ENCODE data around the gene TMEM33.

TMEM33 gene

DNA sequence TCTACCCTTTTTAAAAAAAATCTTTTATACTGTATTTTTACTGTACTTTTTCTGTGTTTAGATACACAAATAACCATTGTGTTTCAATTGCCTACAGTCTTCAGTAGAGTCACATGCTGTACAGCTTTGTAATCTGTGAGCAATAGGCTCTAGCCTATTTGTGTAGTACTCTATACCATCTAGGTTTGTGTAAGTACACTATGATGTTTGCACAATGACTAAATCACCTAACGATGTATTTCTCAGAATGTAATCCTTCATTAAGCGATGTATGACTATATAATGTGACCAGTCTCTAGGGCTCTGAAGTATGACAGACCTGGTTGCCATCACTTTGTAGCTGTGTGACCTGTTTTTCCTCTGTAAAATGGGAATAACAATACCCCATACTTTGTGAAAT lies 32.2 kb downstream of the TMEM33 start:
- Histone ChIP-seq H2BK5ac (ENCODE audit: low read length) (no peak overlapping the region), H4K5ac (ENCODE audit: low read length) (no peak overlapping the region), H3K27ac (ENCODE audit: low read depth, low read length) (no peak overlapping the region), H3K4me2 (ENCODE audit: low read length) (no peak overlapping the region), H4K8ac (ENCODE audit: low read depth, low read length) (no peak overlapping the region), H3K79me1 (ENCODE audit: low read length) (no peaks in the 10 kb centered on the region), H3K27me3 (ENCODE audit: insufficient read depth, low read length, poor library complexity) (no peaks in the 10 kb centered on the region), H3K9ac (ENCODE audit: low read length) (no peak overlapping the region), H3K4me1 (ENCODE audit: control insufficient read depth, low read depth, low read length) (no peaks in the 10 kb centered on the region), H3K18ac (ENCODE audit: low read length) (no peak overlapping the region), H3K4ac (ENCODE audit: low read depth, low read length) (no peak overlapping the region), H2AK5ac (ENCODE audit: low read length) (no peak overlapping the region), H2BK120ac (ENCODE audit: low read depth, low read length) (no peak overlapping the region), H3K4me3 (ENCODE audit: low read length) (no peak overlapping the region), H3K79me2 (ENCODE audit: control insufficient read depth, insufficient read depth, low read length) (no peaks in the 10 kb centered on the region), H3K36me3 (ENCODE audit: control insufficient read depth, insufficient read depth, low read length) (no peaks in the 10 kb centered on the region), H2BK15ac (replicated peaks; ENCODE audit: low read depth) (no peak overlapping the region), H3K56ac (ENCODE audit: low read length) (no peak overlapping the region), H3K23ac (ENCODE audit: low read length) (no peak overlapping the region)
- WGBS (ENCODE audit: extremely low coverage, insufficient coverage, low lambda C conversion rate), result no CpG with 5 or more reads among the region's 2 CpGs
- no peak for DNase-seq

DNA sequence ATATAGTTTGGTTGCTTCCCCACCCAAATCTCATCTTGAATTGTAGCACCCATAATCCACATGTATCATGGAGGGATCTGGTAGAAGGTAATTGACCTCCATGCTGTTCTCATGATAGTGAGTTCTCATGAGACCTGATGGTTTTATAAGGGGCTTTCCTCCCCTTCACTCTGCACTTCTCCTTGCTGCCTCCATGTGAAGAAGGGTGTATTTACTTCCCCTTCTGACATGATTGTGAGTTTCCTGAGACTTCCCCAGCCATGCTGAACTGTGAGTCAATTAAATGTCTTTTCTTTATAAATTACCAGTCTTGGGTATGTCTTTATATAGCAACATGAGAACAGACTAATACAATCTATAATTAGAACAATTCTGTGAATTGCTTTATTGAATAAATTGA lies 34.4 kb downstream of the TMEM33 start:
- Histone ChIP-seq H3K27ac (ENCODE audit: low read depth, low read length) (no peak overlapping the region), H3K23ac (ENCODE audit: low read length) (no peak overlapping the region), H2BK5ac (ENCODE audit: low read length) (no peak overlapping the region), H4K8ac (ENCODE audit: low read depth, low read length) (no peak overlapping the region), H3K27me3 (ENCODE audit: insufficient read depth, low read length, poor library complexity) (no peaks in the 10 kb centered on the region), H3K4me1 (ENCODE audit: control insufficient read depth, low read depth, low read length) (no peaks in the 10 kb centered on the region), H2BK15ac (replicated peaks; ENCODE audit: low read depth) (no peak overlapping the region), H2BK120ac (ENCODE audit: low read depth, low read length) (no peak overlapping the region), H3K4me2 (ENCODE audit: low read length) (no peak overlapping the region), H3K4ac (ENCODE audit: low read depth, low read length) (no peak overlapping the region), H3K36me3 (ENCODE audit: control insufficient read depth, insufficient read depth, low read length) (no peaks in the 10 kb centered on the region), H4K5ac (ENCODE audit: low read length) (no peak overlapping the region), H3K79me1 (ENCODE audit: low read length) (no peaks in the 10 kb centered on the region), H3K56ac (ENCODE audit: low read length) (no peak overlapping the region), H3K9ac (ENCODE audit: low read length) (no peak overlapping the region), H3K4me3 (ENCODE audit: low read length) (no peak overlapping the region), H3K79me2 (ENCODE audit: control insufficient read depth, insufficient read depth, low read length) (no peaks in the 10 kb centered on the region), H2AK5ac (ENCODE audit: low read length) (no peak overlapping the region), H3K18ac (ENCODE audit: low read length) (no peak overlapping the region)
- DNase-seq, result no peak

DNA sequence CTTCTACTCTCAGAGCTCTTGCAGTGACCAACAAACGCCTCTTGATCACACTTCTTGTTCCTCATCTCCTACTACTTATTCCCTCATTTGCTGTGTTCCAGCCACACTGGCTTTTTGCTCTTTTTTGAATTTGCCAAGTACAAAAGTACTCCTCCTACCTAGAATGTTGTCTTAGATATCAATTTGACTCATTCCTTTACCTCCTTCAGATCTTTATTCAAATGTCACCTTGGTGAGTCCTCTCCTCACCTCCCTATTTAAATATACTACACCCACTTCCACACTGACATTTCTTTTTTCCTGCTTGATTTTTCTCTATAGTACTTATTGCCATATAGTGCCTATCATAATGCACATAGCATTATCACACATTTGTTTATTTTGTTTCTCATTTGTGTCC lies 40.1 kb downstream of the TMEM33 start:
- Histone ChIP-seq H3K4ac (ENCODE audit: low read depth, low read length) (no peak overlapping the region), H3K36me3 (ENCODE audit: control insufficient read depth, insufficient read depth, low read length) (no peaks in the 10 kb centered on the region), H3K56ac (ENCODE audit: low read length) (no peak overlapping the region), H2BK15ac (replicated peaks; ENCODE audit: low read depth) (no peak overlapping the region), H3K9ac (ENCODE audit: low read length) (no peak overlapping the region), H3K23ac (ENCODE audit: low read length) (no peak overlapping the region), H3K79me2 (ENCODE audit: control insufficient read depth, insufficient read depth, low read length) (no peaks in the 10 kb centered on the region), H3K4me1 (ENCODE audit: control insufficient read depth, low read depth, low read length) (no peaks in the 10 kb centered on the region), H2AK5ac (ENCODE audit: low read length) (no peak overlapping the region), H3K18ac (ENCODE audit: low read length) (no peak overlapping the region), H3K4me3 (ENCODE audit: low read length) (no peak overlapping the region), H3K4me2 (ENCODE audit: low read length) (no peak overlapping the region), H4K8ac (ENCODE audit: low read depth, low read length) (no peak overlapping the region), H2BK5ac (ENCODE audit: low read length) (no peak overlapping the region), H3K27ac (ENCODE audit: low read depth, low read length) (no peak overlapping the region), H2BK120ac (ENCODE audit: low read depth, low read length) (no peak overlapping the region), H3K27me3 (ENCODE audit: insufficient read depth, low read length, poor library complexity) (no peaks in the 10 kb centered on the region), H3K79me1 (ENCODE audit: low read length) (no peaks in the 10 kb centered on the region), H4K5ac (ENCODE audit: low read length) (no peak overlapping the region)
- DNase-seq, result no peak
- WGBS (ENCODE audit: extremely low coverage, insufficient coverage, low lambda C conversion rate), result no CpG with 5 or more reads among the region's 1 CpG

DNA sequence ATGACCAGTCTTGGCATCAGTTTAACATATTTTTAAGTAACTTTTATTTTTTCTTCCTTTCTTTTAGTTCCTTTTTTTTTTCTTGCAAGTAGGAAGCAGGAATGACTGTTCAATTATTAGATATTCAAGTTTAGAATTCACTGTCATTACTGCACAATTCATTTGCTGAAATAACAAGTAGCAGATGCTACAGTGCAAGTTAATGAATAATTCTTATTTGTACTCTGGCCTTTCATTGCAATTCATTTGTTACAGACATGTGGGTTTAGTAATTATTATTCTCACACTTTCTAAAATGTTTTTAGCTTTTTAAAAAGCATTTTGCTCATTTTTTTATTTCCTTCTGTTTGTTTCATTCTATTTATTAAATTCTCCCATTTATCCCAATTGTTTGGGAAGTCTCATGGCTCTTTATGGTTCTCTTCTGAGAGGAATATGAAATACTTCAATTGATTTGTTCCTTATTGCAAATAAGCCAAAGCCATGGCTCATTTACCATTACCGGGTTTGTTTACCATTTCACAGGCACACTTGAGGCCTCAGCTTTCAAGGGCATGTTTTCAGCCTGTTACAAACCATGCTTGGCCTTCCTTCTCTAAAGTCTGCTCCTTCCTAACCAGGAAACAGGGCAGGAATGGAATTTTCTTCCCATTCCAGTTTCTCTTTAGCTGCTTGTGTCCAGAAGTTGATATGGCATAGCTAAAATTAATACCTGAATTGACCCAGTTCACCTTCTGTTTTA lies 41.7 kb downstream of the TMEM33 start:
- no peak overlapping the region for H2AK5ac ChIP-seq (ENCODE audit: low read length)
- H2BK15ac ChIP-seq (replicated peaks; ENCODE audit: low read depth), result no peak overlapping the region
- H3K9ac ChIP-seq (ENCODE audit: low read length), result no peak overlapping the region
- H3K79me1 ChIP-seq (ENCODE audit: low read length), result no peaks in the 10 kb centered on the region
- H4K5ac ChIP-seq (ENCODE audit: low read length), result no peak overlapping the region
- H2BK5ac ChIP-seq (ENCODE audit: low read length), result no peak overlapping the region
- H3K23ac ChIP-seq (ENCODE audit: low read length), result no peak overlapping the region
- DNase-seq, result no peak
- no peaks in the 10 kb centered on the region for H3K27me3 ChIP-seq (ENCODE audit: insufficient read depth, low read length, poor library complexity)
- no peaks in the 10 kb centered on the region for H3K79me2 ChIP-seq (ENCODE audit: control insufficient read depth, insufficient read depth, low read length)
- H3K27ac ChIP-seq (ENCODE audit: low read depth, low read length), result no peak overlapping the region
- H3K4me1 ChIP-seq (ENCODE audit: control insufficient read depth, low read depth, low read length), result no peaks in the 10 kb centered on the region
- no peak overlapping the region for H3K18ac ChIP-seq (ENCODE audit: low read length)
- no peak overlapping the region for H3K56ac ChIP-seq (ENCODE audit: low read length)
- no peak overlapping the region for H4K8ac ChIP-seq (ENCODE audit: low read depth, low read length)
- H3K4me3 ChIP-seq (ENCODE audit: low read length), result no peak overlapping the region
- H3K4me2 ChIP-seq (ENCODE audit: low read length), result no peak overlapping the region
- H3K4ac ChIP-seq (ENCODE audit: low read depth, low read length), result no peak overlapping the region
- H2BK120ac ChIP-seq (ENCODE audit: low read depth, low read length), result no peak overlapping the region
- H3K36me3 ChIP-seq (ENCODE audit: control insufficient read depth, insufficient read depth, low read length), result no peaks in the 10 kb centered on the region
- no CpG with 5 or more reads among the region's 1 CpG for WGBS (ENCODE audit: extremely low coverage, insufficient coverage, low lambda C conversion rate)

DNA sequence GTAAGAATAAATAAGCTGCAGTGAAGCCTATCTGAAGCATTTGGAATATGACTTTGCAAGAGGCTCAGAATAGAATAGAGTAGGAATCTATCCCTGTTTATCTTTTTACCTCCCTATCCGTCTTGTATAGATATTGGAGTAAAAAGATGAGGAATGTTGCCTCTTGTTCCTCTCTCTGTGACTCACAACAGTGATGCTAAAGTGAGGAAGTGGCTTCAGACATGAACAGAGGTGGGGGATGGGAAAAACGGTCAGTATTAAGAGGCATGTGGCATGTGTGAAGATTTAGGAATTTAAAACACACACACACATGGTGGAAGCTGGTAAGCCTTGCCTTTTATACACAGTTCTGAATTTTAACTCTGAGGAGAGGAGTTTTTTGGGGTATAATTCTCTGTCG lies 42.5 kb downstream of the TMEM33 start:
- H2BK15ac ChIP-seq (replicated peaks; ENCODE audit: low read depth), result no peak overlapping the region
- no peak overlapping the region for H3K18ac ChIP-seq (ENCODE audit: low read length)
- no peak for DNase-seq
- no peaks in the 10 kb centered on the region for H3K4me1 ChIP-seq (ENCODE audit: control insufficient read depth, low read depth, low read length)
- H3K4me2 ChIP-seq (ENCODE audit: low read length), result no peak overlapping the region
- no peak overlapping the region for H2BK5ac ChIP-seq (ENCODE audit: low read length)
- H3K79me1 ChIP-seq (ENCODE audit: low read length), result no peaks in the 10 kb centered on the region
- H3K9ac ChIP-seq (ENCODE audit: low read length), result no peak overlapping the region
- H3K4me3 ChIP-seq (ENCODE audit: low read length), result no peak overlapping the region
- no peaks in the 10 kb centered on the region for H3K79me2 ChIP-seq (ENCODE audit: control insufficient read depth, insufficient read depth, low read length)
- no peak overlapping the region for H3K4ac ChIP-seq (ENCODE audit: low read depth, low read length)
- H3K23ac ChIP-seq (ENCODE audit: low read length), result no peak overlapping the region
- no CpG with 5 or more reads among the region's 3 CpGs for WGBS (ENCODE audit: extremely low coverage, insufficient coverage, low lambda C conversion rate)
- no peak overlapping the region for H2AK5ac ChIP-seq (ENCODE audit: low read length)
- H3K36me3 ChIP-seq (ENCODE audit: control insufficient read depth, insufficient read depth, low read length), result no peaks in the 10 kb centered on the region
- H3K27ac ChIP-seq (ENCODE audit: low read depth, low read length), result no peak overlapping the region
- H4K5ac ChIP-seq (ENCODE audit: low read length), result no peak overlapping the region
- no peak overlapping the region for H4K8ac ChIP-seq (ENCODE audit: low read depth, low read length)
- H3K56ac ChIP-seq (ENCODE audit: low read length), result no peak overlapping the region
- no peak overlapping the region for H2BK120ac ChIP-seq (ENCODE audit: low read depth, low read length)
- no peaks in the 10 kb centered on the region for H3K27me3 ChIP-seq (ENCODE audit: insufficient read depth, low read length, poor library complexity)

DNA sequence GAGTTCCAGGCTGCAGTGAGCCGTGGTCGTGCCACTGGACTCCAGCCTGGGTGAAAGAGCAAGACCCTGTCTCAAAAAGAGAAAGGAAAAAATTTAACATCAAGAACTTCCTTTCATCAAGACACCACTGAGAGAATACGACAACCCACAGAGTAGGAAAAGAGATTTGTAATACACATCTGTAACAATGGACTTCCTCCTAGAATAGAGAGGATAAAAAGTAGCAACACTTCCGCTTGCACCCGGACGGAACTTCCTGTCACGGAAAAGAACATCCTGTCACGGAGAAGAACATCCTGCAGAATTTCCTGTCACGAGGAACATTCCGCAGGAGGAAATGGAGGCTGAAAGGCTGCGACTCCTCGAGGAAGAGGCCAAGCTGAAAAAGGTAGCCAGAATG lies 46.2 kb downstream of the TMEM33 start, which contains the start of gene DCAF4L1:
DCAF4L1 (plus strand) TSS at position 301 of the 400 bp plus-strand sequence; CDS start at position 338, 37 bp downstream.
- H3K18ac ChIP-seq (ENCODE audit: low read length), result no peak within 1 kb of the TSS
- no peak within 1 kb of the TSS for H3K56ac ChIP-seq (ENCODE audit: low read length)
- no peak within 1 kb of the TSS for H4K8ac ChIP-seq (ENCODE audit: low read depth, low read length)
- no peak within 1 kb of the TSS for H3K4me3 ChIP-seq (ENCODE audit: low read length)
- no peak within 1 kb of the TSS for H3K27ac ChIP-seq (ENCODE audit: low read depth, low read length)
- DNase-seq, result no peak
- H3K79me1 ChIP-seq (ENCODE audit: low read length), result no peaks in the 10 kb centered on the region
- H3K4me1 ChIP-seq (ENCODE audit: control insufficient read depth, low read depth, low read length), result no peaks in the 10 kb centered on the region
- no peak within 1 kb of the TSS for H3K23ac ChIP-seq (ENCODE audit: low read length)
- no peak within 1 kb of the TSS for H2BK120ac ChIP-seq (ENCODE audit: low read depth, low read length)
- WGBS (ENCODE audit: extremely low coverage, insufficient coverage, low lambda C conversion rate), result no CpG with 5 or more reads among the region's 12 CpGs
- no peaks in the 10 kb centered on the region for H3K27me3 ChIP-seq (ENCODE audit: insufficient read depth, low read length, poor library complexity)
- no peaks in the 10 kb centered on the region for H3K36me3 ChIP-seq (ENCODE audit: control insufficient read depth, insufficient read depth, low read length)
- no peak within 1 kb of the TSS for H2BK15ac ChIP-seq (replicated peaks; ENCODE audit: low read depth)
- H3K9ac ChIP-seq (ENCODE audit: low read length), result no peak within 1 kb of the TSS
- H3K4me2 ChIP-seq (ENCODE audit: low read length), result no peak within 1 kb of the TSS
- H3K79me2 ChIP-seq (ENCODE audit: control insufficient read depth, insufficient read depth, low read length), result no peaks in the 10 kb centered on the region
- no peak within 1 kb of the TSS for H4K5ac ChIP-seq (ENCODE audit: low read length)
- H3K4ac ChIP-seq (ENCODE audit: low read depth, low read length), result no peak within 1 kb of the TSS
- H2BK5ac ChIP-seq (ENCODE audit: low read length), result no peak within 1 kb of the TSS
- H2AK5ac ChIP-seq (ENCODE audit: low read length), result no peak within 1 kb of the TSS

All from mesendoderm (in vitro differentiated cells).